ENCODE data around the gene AARSD1. TPM values are rescaled to one million over a fixed set of nuclear protein-coding genes. Genes with fewer than 3 reads are reported as not detected.
"Not testable (repeated sequence)": the region's sequence is repeated elsewhere in the genome, so short reads cannot be mapped to it uniquely, and the experiment has no call there.

Gene AARSD1
- total and polyA plus RNA-seq, 7 donors: 29.7 to 68.1 (median 54.6) TPM

GRCh38 chr17:42920922-42921321 lies 43.3 kb downstream of the AARSD1 start:
- Histone ChIP-seq H3K9me3 (no peaks in the 10 kb centered on the region), H3K36me3 (ENCODE audit: insufficient read depth in 1 of 2, low read depth in 1 of 2) (no peaks in the 10 kb centered on the region), H3K27ac (no peak overlapping the region), H3K4me3 (no peak overlapping the region), H3K4me1 (peaks cover 5% of the 10 kb centered on the region), H3K27me3 (ENCODE audit: insufficient read depth in 3 of 3, low read length in 2 of 3) (no peaks in the 10 kb centered on the region)
- DNase-seq: peak in 1 of 2 donors; percentile 15
- WGBS, 3 donors: 26 to 33% (median 31%) methylated on average over 3 of the region's 3 CpGs
- TF ChIP-seq CTCF (IDR thresholded peaks at IDR 0.05): no peak
- intact Hi-C loops (cut with DNase I): no loop called here
- no peak for ATAC-seq

DNA sequence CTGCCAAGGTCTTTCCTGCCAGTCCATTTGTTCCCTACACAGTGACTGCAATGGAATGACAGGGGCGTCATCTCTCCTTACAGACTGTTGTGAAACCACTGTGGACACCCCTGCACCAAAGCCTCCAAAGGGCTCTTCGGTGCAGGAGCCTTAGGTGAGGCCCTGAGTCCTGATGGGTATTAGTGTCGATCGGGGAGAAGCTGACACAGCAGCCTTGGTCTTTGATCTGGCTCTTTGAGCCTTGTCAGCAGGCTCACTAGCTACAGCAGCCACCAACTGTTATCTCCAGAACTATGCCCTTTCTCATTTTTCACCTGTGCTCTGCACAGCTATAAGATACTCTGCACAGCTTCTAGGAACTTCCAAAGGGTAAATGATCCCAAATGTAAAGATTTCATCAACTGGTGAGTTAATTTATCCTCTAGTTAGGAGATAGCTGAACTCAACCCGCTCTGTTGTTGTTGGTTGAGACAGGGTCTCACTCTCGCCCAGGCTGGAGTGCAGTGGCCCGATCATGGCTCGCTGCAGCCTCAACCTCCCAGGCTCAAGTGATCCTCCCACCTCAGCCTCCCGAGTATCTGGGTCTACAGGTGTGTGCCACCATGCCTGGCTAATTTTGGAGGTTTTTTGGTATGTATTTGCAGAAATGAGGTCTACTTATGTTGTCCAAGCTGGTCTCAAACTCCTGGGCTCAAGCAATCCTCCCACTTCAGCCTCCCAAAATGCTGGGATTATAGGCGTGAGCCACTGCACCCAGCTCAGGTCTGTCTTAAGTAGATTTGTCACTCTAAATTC lies 44.0 kb downstream of the AARSD1 start:
- H3K4me3 ChIP-seq: no peak overlapping the region
- H3K4me1 ChIP-seq: peaks cover 5% of the 10 kb centered on the region
- H3K9me3 ChIP-seq: no peaks in the 10 kb centered on the region
- no peak for DNase-seq
- intact Hi-C loops (cut with DNase I): no loop called here
- ATAC-seq: no peak
- 64 to 66% (median 65%) methylated on average over 10 of the region's 10 CpGs for WGBS, 3 donors
- no peaks in the 10 kb centered on the region for H3K36me3 ChIP-seq (ENCODE audit: insufficient read depth in 1 of 2, low read depth in 1 of 2)
- H3K27ac ChIP-seq: no peak overlapping the region
- no peak for TF ChIP-seq CTCF (IDR thresholded peaks at IDR 0.05)
- H3K27me3 ChIP-seq (ENCODE audit: insufficient read depth in 3 of 3, low read length in 2 of 3): no peaks in the 10 kb centered on the region

DNA sequence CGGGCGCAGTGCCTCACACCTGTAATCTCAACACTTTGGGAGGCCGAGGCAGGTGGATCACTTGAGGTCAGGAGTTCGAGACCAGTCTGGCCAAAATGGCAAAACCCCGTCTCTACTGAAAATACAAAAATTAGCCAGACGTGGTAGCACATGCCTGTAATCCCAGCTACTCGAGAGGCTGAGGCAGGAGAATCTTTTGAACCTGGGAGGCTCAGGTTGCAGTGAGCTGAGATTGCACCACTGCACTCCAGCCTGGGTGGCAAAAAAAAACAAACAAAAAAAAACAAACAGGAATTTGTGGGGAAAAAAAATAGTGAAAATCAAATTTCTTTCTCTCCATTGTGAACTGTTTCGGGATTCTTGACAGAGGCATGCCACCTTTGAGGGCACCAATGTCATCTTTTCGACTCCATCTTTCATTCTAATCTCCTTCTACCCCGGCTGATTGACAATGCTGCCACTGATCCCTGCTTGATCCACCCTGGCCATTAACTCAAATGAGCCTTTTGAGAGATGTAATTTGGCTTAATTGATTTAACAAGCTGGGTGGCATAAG lies 44.7 kb downstream of the AARSD1 start:
- H3K27ac ChIP-seq: not testable (repeated sequence)
- 65 to 71% (median 68%) methylated on average over 10 of the region's 10 CpGs for WGBS, 3 donors

GRCh38 chr17:42918902-42919521 lies 45.2 kb downstream of the AARSD1 start:
- Histone ChIP-seq H3K4me1 (peaks cover 5% of the 10 kb centered on the region), H3K27ac (no peak overlapping the region), H3K36me3 (ENCODE audit: insufficient read depth in 1 of 2, low read depth in 1 of 2) (no peaks in the 10 kb centered on the region), H3K9me3 (no peaks in the 10 kb centered on the region), H3K27me3 (ENCODE audit: insufficient read depth in 3 of 3, low read length in 2 of 3) (no peaks in the 10 kb centered on the region), H3K4me3 (no peak overlapping the region)
- DNase-seq (no peak), ATAC-seq (no peak)
- intact Hi-C loops (cut with DNase I): no loop called here
- no peak for TF ChIP-seq CTCF (IDR thresholded peaks at IDR 0.05)
- WGBS, 3 donors: 51 to 59% (median 58%) methylated on average over 3 of the region's 3 CpGs

More for the DNA sequence above, 44.7 kb downstream of the AARSD1 start:
- H3K4me1 ChIP-seq; H3K36me3 ChIP-seq (ENCODE audit: insufficient read depth in 1 of 2, low read depth in 1 of 2); H3K9me3 ChIP-seq; DNase-seq; H3K4me3 ChIP-seq; ATAC-seq; H3K27me3 ChIP-seq (ENCODE audit: insufficient read depth in 3 of 3, low read length in 2 of 3); intact Hi-C loops (cut with DNase I): not testable (repeated sequence)

- Histone ChIP-seq H3K9me3 (no peaks in the 10 kb centered on the region), H3K27me3 (ENCODE audit: insufficient read depth in 3 of 3, low read length in 2 of 3) (no peaks in the 10 kb centered on the region), H3K4me3 (no peak overlapping the region), H3K27ac (no peak overlapping the region), H3K4me1 (peaks cover 5% of the 10 kb centered on the region), H3K36me3 (ENCODE audit: insufficient read depth in 1 of 2, low read depth in 1 of 2) (no peaks in the 10 kb centered on the region)
- ATAC-seq: no peak
- intact Hi-C loops (cut with DNase I): no loop called here
- no peak for DNase-seq
- TF ChIP-seq CTCF (IDR thresholded peaks at IDR 0.05): no peak
- 57 to 69% (median 68%) methylated on average over 8 of the region's 8 CpGs for WGBS, 3 donors
Observed at GRCh38 chr17:42917236-42917603, 47.0 kb downstream of the AARSD1 start.

DNA sequence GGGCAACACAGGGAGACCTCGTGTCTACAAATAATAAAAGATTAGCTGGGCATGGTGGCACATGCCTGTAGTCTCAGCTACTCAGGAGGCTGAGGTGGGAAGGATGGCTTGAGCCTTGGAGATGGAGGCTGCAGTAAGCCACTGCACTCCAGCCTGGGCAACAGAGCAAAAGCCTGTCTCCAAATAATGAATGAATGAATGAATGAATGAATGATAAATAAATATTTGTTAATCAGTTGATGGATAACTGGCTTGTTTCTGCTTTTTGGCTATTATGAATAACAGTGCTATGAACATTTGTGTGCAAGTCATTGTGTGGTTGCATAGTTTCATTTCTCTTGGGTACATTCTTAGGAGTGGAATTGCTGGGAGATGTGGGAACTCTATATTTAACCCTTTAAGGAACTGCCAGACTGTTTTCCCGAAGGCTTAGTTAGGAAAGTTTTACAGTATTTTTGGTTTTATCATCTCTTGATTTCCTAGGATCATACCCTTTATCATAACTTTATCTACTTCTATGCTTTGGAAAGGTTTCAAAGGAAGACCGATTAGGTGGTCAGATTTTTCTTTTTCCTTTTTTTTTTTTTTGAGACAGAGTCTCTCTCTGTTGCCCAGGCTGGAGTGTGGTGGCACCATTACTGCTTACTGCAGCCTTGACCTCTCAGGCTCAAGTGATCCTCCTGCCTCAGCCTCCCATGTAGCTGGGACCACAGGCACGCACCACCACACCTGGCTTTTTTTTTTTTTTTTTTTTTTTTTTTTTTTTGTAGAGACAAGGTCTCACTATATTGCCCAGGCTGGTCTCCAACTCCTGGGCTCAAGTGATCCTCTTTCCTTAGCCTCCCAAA lies 47.6 kb downstream of the AARSD1 start:
- WGBS, 3 donors: 81 to 89% (median 88%) methylated on average over 4 of the region's 4 CpGs
- DNase-seq; H3K27ac ChIP-seq; ATAC-seq; H3K4me1 ChIP-seq; intact Hi-C loops (cut with DNase I); H3K27me3 ChIP-seq (ENCODE audit: insufficient read depth in 3 of 3, low read length in 2 of 3); H3K4me3 ChIP-seq; H3K36me3 ChIP-seq (ENCODE audit: insufficient read depth in 1 of 2, low read depth in 1 of 2); H3K9me3 ChIP-seq: not testable (repeated sequence)

GRCh38 chr17:42915288-42915687 lies 49.0 kb downstream of the AARSD1 start:
- 91 to 93% (median 91%) methylated on average over 6 of the region's 6 CpGs for WGBS, 3 donors
- H3K4me3 ChIP-seq; ATAC-seq; H3K27me3 ChIP-seq (ENCODE audit: insufficient read depth in 3 of 3, low read length in 2 of 3); intact Hi-C loops (cut with DNase I); H3K27ac ChIP-seq; DNase-seq; H3K36me3 ChIP-seq (ENCODE audit: insufficient read depth in 1 of 2, low read depth in 1 of 2); H3K9me3 ChIP-seq; H3K4me1 ChIP-seq: not testable (repeated sequence)
